HG03039 (cell line): ENCODE results near the gene SBK1.

Experiments used
- ATAC-seq: cut with Tn5 transposase; IDR thresholded peaks from one replicate; pipeline ENCODE4 v1.9.1; 2021; ENCODE audit warnings: mild to moderate bottlenecking, moderate library complexity; ENCODE audit not compliant: unreplicated experiment

Gene SBK1

GRCh38 chr16:28304214-28304613, 11.9 kb downstream of the SBK1 start:
- no peak for ATAC-seq

DNA sequence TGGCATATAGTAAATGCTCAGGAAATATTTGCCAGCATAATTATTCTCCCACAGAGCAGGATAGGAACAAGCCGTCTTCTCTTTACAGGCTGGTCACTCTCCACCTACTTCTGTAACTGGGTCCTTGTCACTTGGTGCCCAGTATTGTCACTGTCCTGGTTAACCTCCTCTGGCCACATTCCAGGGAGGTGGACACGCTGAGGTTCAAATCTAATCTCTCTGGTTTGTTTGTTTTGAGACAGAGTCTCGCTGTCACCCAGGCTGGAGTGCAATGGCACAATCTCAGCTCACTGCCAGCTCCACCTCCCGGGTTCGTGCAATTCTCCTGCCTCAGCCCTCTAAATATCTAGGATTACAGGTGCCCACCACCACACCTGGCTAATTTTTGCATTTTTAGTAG, 15.6 kb downstream of the SBK1 start:
- ATAC-seq = no peak

GRCh38 chr16:28308794-28309584, 16.7 kb downstream of the SBK1 start:
- ATAC-seq = no peak

DNA sequence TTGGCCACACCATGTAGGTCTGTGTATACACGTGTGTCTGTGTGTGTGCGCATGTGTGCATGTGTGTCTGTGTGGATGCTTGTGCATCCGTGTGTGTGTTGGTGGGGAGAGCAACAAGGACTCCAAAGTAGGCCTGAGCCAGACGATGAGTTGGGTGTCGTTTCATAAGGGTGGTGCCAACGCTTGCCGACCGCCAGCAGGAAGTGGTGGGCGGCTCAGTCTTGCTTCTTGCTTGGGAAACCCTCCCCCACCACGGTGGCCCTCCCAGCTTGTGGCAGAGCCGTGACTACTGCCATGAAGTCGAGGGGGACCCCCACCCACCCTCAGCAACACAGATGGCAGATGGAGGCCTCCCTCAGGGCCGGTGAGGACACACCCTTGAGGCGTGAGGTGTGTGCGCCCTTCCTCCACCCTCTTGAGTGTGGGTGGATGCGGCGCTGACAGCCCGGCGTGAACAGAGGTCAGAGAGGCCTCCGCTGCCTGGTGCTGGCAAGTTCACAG, 17.5 kb downstream of the SBK1 start:
- ATAC-seq = no peak

GRCh38 chr16:28310796-28311195, 18.5 kb downstream of the SBK1 start:
- ATAC-seq = no peak

GRCh38 chr16:28311413-28311812, 19.1 kb downstream of the SBK1 start:
- no peak for ATAC-seq

GRCh38 chr16:28311913-28312312, 19.6 kb downstream of the SBK1 start:
- no peak for ATAC-seq

GRCh38 chr16:28312327-28312726, 20.0 kb downstream of the SBK1 start:
- no peak for ATAC-seq

DNA sequence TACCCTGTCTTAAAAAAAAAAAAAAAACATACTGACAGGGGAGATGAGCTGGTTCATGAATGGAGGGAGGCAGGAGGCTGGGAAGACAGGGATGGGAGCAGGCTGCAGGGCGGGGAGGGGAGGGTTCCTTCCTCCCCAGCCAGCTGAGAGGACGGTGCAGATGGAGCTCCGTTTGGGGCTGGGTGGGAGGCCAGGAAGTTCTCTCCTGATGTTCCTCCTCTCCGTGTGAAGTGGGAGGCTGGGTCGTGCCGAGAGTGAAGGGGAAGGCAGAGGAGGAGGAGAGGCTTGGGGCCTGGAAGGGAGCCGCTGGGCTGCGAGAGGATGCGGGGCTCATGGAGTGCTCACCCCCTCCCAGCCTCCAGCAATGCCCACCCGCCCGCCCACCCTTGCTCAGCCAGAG, 21.3 kb downstream of the SBK1 start:
- no peak for ATAC-seq

- no peak for ATAC-seq
Observed at GRCh38 chr16:28316054-28316453, 23.7 kb downstream of the SBK1 start.

GRCh38 chr16:28317040-28317880, 24.9 kb downstream of the SBK1 start:
- ATAC-seq = no peak

GRCh38 chr16:28318042-28318744, 25.9 kb downstream of the SBK1 start:
- no peak for ATAC-seq

- no peak for ATAC-seq
Observed at GRCh38 chr16:28319476-28320022, 27.2 kb downstream of the SBK1 start.

DNA sequence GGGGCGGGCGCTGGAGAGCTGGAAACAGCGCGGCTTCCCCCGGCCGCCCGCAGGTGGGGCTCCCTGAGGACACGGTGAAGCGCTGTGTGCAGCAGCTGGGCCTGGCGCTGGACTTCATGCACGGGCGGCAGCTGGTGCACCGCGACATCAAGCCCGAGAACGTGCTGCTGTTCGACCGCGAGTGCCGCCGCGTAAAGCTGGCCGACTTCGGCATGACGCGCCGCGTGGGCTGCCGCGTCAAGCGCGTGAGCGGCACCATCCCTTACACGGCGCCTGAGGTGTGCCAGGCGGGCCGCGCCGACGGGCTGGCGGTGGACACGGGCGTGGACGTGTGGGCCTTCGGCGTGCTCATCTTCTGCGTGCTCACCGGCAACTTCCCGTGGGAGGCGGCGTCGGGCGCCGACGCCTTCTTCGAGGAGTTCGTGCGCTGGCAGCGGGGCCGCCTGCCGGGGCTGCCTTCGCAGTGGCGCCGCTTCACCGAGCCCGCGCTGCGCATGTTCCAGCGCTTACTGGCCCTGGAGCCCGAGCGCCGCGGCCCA, 27.8 kb downstream of the SBK1 start:
- ATAC-seq = no peak

- no peak for ATAC-seq
Observed at GRCh38 chr16:28320741-28321140, 28.4 kb downstream of the SBK1 start.

GRCh38 chr16:28321700-28322411, 29.5 kb downstream of the SBK1 start:
- ATAC-seq = no peak

DNA sequence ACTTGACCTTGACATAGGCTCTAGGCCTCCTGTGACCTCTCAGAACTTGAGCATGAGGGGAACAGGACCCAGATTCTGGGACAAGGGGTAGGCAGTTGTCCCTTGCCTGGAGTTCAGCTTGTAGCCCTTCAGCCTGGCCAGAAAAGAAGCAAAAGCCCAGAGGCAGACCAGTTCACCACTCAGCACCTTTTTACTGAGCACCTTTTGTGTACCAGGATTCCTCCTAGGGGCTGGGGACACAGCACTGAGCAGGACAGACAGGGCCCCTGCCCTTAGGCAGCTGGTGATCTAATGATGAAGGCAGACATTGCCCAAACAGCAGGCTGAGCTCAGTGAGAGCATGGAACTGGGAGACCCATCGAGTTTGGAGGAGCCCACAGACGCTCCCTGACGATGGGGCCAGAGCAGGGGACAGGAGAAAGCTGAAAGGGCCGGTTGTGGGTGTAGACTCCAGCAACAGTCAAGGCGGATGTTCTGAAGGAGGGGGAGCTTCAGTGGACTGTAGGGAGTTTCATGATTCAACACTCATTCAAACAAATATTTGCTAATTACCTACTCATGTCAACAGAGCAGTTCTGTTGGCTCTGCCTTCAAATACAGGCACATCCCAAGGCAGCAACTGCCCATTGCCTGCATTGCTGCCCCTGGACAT, 32.0 kb downstream of the SBK1 start:
- ATAC-seq = no peak

DNA sequence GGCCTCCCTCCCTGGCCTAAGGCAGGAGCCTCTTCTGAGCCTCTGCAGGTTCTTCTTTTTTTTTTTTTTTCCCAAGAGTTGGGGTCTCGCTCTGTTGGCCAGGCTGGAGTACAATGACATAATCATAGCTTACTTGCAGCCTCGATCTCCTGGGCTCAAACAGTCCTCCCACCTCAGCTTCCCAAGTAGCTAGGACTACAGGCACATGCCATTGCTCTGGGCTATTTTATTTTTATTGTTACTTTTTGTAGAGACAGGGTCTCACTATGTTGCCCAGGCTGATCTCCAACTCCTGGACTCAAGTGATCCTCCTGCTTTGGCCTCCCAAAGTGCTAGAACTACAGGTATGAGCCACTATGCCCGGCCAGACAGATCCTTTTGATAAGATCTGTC, 32.6 kb downstream of the SBK1 start:
- ATAC-seq = no peak

DNA sequence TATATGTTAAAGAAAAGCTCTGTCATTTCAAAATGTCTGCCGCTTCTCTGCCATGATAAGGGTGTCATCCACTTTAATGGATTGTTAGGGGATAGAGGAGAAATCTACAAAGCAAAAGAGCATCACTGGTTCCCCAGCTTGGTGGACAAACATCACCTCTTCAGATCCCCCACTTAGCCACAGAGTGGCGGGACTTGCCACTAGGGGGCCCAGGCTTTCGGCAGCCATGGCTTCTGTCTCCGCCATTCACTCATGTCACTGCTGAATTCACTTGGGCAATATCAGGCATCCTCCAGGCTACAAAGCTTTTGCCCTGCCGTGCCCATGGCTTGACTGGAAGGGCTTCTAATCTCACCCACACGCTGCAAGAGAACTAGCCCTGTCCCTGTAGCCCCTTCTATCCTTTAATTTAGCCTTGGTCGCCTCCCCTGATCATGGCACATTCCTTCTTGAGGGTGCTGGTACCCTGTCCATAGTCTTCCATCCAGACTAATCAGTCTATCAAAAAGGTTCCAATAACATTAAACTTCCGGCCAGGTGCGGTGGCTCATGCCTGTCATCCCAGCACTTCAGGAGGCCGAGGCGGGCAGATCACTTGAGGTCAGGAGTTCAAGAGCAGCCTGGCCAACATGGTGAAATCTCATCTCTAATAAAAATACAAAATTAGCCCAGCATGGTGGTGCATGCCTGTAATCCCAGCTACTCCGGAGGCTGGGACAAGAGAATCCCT, 34.7 kb downstream of the SBK1 start:
- ATAC-seq = no peak
